Fibroblast of lung (primary cell): ENCODE results near the gene KATNBL1.

Experiments
- EZH2 ChIP-seq: IDR thresholded peaks from 2 replicates; pipeline ENCODE4 v1.5.1; 2012; ENCODE audit warnings: low read length, control low read depth, mild to moderate bottlenecking; ENCODE audit errors: missing control alignments
- TF ChIP-seq, protein P1 (sequence below), 2 donors: IDR thresholded peaks in 1 of 2; conservative IDR thresholded peaks in 1 of 2; 1 replicate in 1 of 2; 2 replicates in 1 of 2; pipeline ENCODE4 v1.5.1; 2011 to 2012; ENCODE audit warnings: low read length in 2 of 2, control low read depth in 1 of 2, inconsistent platforms in 1 of 2, low read depth in 1 of 2, mild to moderate bottlenecking in 1 of 2

DNA sequence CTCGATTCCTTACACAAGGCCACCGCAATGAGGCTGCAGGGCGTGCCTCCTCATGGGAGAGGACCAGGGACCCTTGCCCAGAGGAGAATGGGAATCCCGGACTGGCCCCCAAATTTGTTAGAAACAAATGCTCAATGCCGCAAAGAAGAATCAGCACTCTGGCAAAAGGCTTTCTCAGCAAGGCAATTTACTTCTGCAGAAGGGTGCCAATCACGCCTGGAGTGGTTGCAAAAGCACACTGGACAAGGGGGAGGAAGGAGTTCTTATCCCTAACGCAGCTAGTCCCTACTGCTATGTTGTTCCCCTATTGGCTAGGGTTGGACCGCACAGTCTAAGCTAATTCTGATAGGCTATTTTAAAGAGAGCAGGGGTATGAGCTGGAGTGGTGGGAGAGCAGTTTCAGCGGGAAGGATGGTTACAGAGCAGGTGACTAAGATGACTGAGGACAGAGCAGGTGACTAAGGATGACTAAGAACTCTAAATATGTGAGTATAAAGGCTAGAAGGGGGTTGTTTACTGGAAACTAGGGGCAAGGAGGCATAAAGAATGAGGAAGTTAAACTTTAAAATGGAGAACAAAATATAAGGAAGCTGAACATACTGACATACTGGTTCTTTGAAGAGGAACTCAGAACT lies 48.5 kb downstream of the KATNBL1 start:
- TF ChIP-seq, protein P1, sequence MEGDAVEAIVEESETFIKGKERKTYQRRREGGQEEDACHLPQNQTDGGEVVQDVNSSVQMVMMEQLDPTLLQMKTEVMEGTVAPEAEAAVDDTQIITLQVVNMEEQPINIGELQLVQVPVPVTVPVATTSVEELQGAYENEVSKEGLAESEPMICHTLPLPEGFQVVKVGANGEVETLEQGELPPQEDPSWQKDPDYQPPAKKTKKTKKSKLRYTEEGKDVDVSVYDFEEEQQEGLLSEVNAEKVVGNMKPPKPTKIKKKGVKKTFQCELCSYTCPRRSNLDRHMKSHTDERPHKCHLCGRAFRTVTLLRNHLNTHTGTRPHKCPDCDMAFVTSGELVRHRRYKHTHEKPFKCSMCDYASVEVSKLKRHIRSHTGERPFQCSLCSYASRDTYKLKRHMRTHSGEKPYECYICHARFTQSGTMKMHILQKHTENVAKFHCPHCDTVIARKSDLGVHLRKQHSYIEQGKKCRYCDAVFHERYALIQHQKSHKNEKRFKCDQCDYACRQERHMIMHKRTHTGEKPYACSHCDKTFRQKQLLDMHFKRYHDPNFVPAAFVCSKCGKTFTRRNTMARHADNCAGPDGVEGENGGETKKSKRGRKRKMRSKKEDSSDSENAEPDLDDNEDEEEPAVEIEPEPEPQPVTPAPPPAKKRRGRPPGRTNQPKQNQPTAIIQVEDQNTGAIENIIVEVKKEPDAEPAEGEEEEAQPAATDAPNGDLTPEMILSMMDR (conservative IDR thresholded peaks at IDR 0.05 in 1 of 2, IDR thresholded peaks at IDR 0.05 in 1 of 2; ENCODE audit: low read depth in 1 of 2, low read length in 2 of 2) = no peak
- TF ChIP-seq EZH2 = no peak
